Thoracic aorta (tissue), 2 donors: ENCODE results near the gene FRAT2. TPM values are rescaled to one million over a fixed set of nuclear protein-coding genes. Genes with fewer than 3 reads are reported as not detected.
"Not testable (repeated sequence)": the region's sequence is repeated elsewhere in the genome, so short reads cannot be mapped to it uniquely, and the experiment has no call there.

Experiments
- ATAC-seq: fragments of 150-250 bp; one replicate; pipeline ENCODE4 v1.8.0; 2017; ENCODE audit warnings: low read depth; ENCODE audit not compliant: insufficient number of reproducible peaks, low FRiP score
- DNase-seq: peaks from one replicate; pipeline ENCODE4 v3.0.0-alpha.2; 2020; ENCODE audit warnings: low spot score
- H3K27ac ChIP-seq, 2 donors: fragments of 200-600 bp; sonication (generic); 1 replicate in 1 of 2; 2 replicates in 1 of 2; pipeline ENCODE4 v1.5.1; 2016; ENCODE audit warnings: mild to moderate bottlenecking in 2 of 2, moderate library complexity in 2 of 2
- H3K27me3 ChIP-seq: fragments of 200-600 bp; sonication (generic); replicated peaks from 2 replicates; pipeline ENCODE4 v1.6.0; 2016; ENCODE audit warnings: mild to moderate bottlenecking; ENCODE audit not compliant: insufficient read depth
- H3K36me3 ChIP-seq: fragments of 200-600 bp; sonication (generic); one replicate; pipeline ENCODE4 v1.5.1; 2016
- H3K4me1 ChIP-seq, 2 donors: fragments of 200-600 bp; sonication (generic); 1 replicate in 1 of 2; 2 replicates in 1 of 2; pipeline versions ENCODE4 v1.5.1 to v1.6.0; 2016; ENCODE audit warnings: low read depth in 2 of 2, mild to moderate bottlenecking in 1 of 2; ENCODE audit not compliant: control insufficient read depth in 1 of 2
- H3K4me3 ChIP-seq: fragments of 200-600 bp; sonication (generic); 2 replicates; pipeline ENCODE4 v1.5.1; 2016; ENCODE audit warnings: mild to moderate bottlenecking
- H3K9me3 ChIP-seq: fragments of 200-600 bp; sonication (generic); 2 replicates; pipeline ENCODE4 v1.5.1; 2016
- total RNA-seq, 2 donors: library from RNA; depleted of rRNA; stranded (reverse); fragments of >200 nt; gene quantifications; one replicate each; pipeline versions ENCODE4 v1.1.0 to v1.2.3, GENCODE V29; 2016
- TF ChIP-seq, protein P1 (sequence below): fragments of 200-600 bp; sonication (generic); IDR thresholded peaks from one replicate; pipeline ENCODE4 v1.5.1; 2019; ENCODE audit warnings: antibody characterized with exemption

FRAT2 gene
- total RNA-seq, 2 donors from 2014 or later, result 8.3 to 15.0 TPM

DNA sequence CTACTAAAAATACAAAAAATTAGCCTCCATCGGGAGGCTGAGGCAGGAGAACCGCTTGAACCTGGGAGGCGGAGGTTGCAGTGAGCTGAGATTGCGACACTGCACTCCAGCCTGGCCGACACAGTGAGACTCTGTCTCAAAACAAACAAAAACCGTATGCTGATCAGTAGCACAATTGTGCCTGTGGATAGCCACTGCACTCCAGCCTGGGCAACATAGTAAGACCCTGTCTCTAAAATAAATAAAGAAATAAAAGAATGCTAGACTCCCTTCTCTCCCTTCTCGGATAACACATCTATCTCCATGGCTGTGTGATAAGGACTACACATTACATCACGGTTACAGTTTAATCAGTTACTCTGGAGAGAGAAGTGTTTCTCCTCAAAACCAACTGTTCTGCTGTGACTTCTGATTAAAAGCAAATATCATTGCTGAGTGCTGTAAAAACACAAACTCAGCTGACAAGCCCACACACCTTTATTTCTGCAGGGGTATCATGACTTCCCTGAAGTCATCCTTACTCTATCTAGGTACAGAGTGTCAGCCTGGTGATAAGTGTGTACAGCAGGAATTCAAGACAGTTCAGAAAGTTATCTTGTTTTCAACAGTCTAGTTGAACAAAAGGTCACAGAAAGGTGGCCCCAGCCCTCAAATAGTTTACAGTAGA is 36.8 kb downstream of the FRAT2 start:
- no peak for ATAC-seq
- no peak for DNase-seq

DNA sequence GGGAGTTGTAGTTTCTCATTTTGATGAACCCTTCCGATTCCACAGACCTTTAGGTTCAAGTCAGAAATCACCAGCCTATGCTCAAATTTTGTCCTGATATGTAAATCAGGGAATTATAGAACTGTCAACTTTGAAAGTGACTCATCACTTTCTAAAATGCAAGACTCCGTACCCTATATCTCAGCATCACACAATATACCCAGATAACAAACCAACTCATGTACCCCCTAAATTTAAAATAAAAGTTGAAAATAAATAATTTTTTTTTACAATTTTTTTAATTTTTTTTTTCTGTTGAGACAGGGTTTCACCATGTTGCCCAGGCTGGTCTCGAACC is 41.7 kb downstream of the FRAT2 start:
- Histone ChIP-seq H3K27ac (peak overlapping the region in 1 of 2 donors; percentile 96), H3K4me3 (peak overlapping the region; percentile 94), H3K4me1 (peaks cover 7 to 8% of the 10 kb centered on the region in 2 donors), H3K9me3 (no peaks in the 10 kb centered on the region), H3K36me3 (no peaks in the 10 kb centered on the region), H3K27me3 (no peaks in the 10 kb centered on the region)
- ATAC-seq (peak; percentile 35), DNase-seq (no peak)
- TF ChIP-seq, protein P1, sequence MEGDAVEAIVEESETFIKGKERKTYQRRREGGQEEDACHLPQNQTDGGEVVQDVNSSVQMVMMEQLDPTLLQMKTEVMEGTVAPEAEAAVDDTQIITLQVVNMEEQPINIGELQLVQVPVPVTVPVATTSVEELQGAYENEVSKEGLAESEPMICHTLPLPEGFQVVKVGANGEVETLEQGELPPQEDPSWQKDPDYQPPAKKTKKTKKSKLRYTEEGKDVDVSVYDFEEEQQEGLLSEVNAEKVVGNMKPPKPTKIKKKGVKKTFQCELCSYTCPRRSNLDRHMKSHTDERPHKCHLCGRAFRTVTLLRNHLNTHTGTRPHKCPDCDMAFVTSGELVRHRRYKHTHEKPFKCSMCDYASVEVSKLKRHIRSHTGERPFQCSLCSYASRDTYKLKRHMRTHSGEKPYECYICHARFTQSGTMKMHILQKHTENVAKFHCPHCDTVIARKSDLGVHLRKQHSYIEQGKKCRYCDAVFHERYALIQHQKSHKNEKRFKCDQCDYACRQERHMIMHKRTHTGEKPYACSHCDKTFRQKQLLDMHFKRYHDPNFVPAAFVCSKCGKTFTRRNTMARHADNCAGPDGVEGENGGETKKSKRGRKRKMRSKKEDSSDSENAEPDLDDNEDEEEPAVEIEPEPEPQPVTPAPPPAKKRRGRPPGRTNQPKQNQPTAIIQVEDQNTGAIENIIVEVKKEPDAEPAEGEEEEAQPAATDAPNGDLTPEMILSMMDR, result no peak

More for the DNA sequence above, 36.8 kb downstream of the FRAT2 start:
- TF ChIP-seq, protein P1, result no peak
- H3K4me3 ChIP-seq, result no peak overlapping the region
- H3K36me3 ChIP-seq, result no peaks in the 10 kb centered on the region
- H3K4me1 ChIP-seq, result no peaks in the 10 kb centered on the region
- H3K27me3 ChIP-seq, result no peaks in the 10 kb centered on the region
- H3K27ac ChIP-seq, result no peak overlapping the region
- no peaks in the 10 kb centered on the region for H3K9me3 ChIP-seq

DNA sequence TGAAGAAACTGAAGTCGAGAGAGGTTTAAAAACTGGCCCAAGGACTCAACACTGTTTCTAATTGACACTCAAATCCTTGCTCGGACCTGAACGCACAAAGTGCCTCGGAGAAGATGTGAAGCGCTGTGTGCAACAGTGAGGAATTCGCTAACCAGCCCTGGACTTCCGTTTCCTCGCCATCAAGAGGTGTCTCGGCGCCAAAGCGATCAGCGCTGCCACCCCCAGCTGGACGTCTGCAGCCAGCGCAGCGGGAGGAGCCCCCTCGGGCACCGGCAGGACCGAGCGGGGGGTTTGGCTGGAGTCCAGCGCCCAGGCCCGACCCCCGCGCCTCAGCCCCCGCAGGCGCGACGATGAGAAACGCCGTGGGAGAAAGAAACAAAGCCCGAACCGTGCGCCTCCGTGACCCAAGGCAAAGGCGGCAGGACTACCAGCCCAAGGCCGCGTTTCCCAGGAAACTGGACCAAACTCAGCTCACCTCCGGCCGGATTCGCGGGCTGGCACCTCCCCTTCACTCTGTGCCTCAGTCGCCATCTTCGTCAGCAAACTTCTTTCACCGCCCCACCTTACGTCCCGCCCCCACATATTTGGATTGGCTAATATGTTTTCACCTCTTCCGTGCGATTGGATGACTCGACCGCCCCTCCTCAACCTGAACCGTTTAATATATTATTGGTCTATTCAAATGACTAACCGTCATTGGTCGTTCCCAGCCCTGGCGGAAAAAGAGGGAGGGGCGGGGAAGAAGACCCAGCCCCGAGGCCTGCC is 42.2 kb downstream of the FRAT2 start, which contains the start of gene ARHGAP19:
Gene ARHGAP19 (minus strand): TSS at position 541 of the 765 bp plus-strand sequence. CDS start 10 bp downstream, at position 531.
- Histone ChIP-seq H3K4me1 (peaks cover 7 to 8% of the 10 kb centered on the region in 2 donors), H3K36me3 (no peaks in the 10 kb centered on the region), H3K9me3 (no peaks in the 10 kb centered on the region), H3K27me3 (no peaks in the 10 kb centered on the region), H3K4me3 (peak within 1 kb of the TSS; percentile 94), H3K27ac (peak within 1 kb of the TSS; percentile 85 to 96)
- TF ChIP-seq, protein P1, result no peak
- ATAC-seq, result peak; percentile 100
- DNase-seq, result peak; percentile 95

DNA sequence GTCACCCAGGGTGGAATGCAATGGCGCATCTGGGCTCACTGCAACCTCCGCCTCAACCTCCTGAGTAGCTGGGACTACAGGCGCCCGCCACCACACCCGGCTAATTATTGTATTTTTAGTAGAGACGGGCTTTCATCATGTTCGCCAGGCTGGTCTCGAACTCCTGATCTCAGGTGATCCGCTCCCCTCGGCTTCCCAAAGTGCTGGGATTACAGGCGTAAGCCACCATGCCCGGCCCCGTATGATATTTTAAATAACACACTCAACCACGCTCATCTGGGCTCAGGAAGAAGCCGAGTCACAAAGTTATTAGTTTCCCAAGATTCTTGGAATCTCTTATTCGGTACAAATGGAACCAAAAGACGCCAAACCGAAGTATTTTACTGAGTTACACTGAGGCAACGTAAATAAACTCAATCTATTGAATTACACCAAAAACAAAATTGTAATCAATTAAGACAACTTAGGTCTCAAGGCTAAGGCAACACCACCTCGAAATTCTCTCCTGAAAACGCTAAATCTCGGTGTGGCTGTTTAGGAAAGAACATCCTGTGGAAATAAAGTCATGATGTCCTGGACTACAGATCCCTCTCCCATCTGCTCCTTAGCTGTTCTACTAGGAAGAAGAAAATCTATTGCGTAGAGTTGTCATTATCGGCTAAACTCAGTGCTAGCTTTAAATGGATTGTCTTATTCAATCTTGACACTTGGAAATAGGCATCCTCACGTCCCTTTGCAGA is 43.0 kb downstream of the FRAT2 start:
- Histone ChIP-seq H3K9me3 (no peaks in the 10 kb centered on the region), H3K4me1 (peaks cover 7 to 8% of the 10 kb centered on the region in 2 donors), H3K36me3 (peaks cover 2% of the 10 kb centered on the region), H3K4me3 (peak overlapping the region; percentile 94), H3K27me3 (no peaks in the 10 kb centered on the region), H3K27ac (peak overlapping the region; percentile 85 to 96)
- ATAC-seq (no peak), DNase-seq (no peak)
- TF ChIP-seq, protein P1, result no peak

DNA sequence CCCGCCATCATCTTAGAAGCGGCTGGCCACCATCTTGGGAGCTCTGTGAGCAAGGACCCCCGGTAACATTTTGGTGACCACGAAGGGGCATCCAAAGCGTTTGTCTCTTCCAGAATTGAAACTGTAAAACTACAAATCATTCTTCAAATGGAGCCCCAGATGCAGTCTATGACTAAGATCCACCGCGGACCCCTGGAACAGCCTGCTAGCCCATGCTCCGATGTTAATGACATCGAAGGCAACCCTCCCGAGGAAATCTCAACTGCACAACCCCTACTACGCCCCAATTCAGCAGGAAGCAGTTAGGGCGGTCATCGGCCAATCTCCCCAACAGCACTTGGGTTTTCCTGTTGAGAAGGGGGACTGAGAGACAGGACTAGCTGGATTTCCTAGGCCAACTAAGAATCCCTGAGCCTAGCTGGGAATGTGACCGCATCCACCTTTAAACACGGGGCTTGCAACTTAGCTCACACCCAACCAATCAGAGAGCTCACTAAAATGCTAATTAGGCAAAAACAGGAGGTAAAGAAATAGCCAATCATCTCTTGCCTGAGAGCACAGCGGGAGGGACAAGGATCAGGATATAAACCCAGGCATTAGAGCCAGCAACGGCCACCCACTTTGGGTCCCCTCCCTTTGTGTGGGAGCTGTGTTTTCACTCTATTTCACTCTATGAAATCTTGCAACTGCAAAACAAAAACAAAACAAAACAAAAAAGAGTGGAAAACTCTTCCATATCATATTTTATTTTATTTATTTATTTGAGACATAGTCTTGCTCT is 43.8 kb downstream of the FRAT2 start:
- not testable (repeated sequence) for ATAC-seq, H3K27ac ChIP-seq, H3K27me3 ChIP-seq, DNase-seq, H3K9me3 ChIP-seq, H3K4me1 ChIP-seq, H3K36me3 ChIP-seq, H3K4me3 ChIP-seq

DNA sequence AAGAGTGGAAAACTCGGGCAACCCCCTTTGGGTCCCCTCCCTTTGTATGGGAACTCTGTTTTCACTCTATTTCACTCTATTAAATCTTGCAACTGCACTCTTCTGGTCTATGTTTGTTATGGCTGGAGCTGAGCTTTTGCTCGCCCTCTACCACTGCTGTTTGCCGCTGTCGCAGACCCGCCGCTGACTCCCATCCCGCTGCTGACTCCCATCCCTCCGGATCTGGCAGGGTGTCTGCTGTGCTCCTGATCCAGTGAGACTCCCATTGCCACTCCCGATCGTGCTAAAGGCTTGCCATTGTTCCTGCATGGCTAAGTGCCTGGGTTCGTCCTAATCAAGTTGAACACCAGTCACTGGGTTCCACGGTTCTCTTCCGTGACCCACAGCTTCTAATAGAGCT is 44.5 kb downstream of the FRAT2 start:
- not testable (repeated sequence) for H3K27ac ChIP-seq, ATAC-seq, H3K4me3 ChIP-seq, H3K4me1 ChIP-seq, H3K9me3 ChIP-seq, H3K27me3 ChIP-seq, DNase-seq, H3K36me3 ChIP-seq
